Astrocyte (in vitro differentiated cells and primary cell): ENCODE data around the gene CSF2. TPM values are rescaled to one million over a fixed set of nuclear protein-coding genes. Genes with fewer than 3 reads are reported as not detected.

Source experiments
- DNase-seq: peaks from one replicate; pipeline ENCODE4 v3.0.0-alpha.2; 2010; ENCODE audit warnings: low read depth
- FAIRE-seq: peaks from 2 replicates; lab custom pipeline; 2011; peaks lifted over from hg19 to GRCh38; lab: Jason Lieb, UNC
- H2AFZ ChIP-seq: 2 replicates; pipeline ENCODE4 v1.6.0; 2012; ENCODE audit warnings: low read depth, low read length, inconsistent platforms
- H3K27ac ChIP-seq: 2 replicates; pipeline ENCODE4 v1.5.1; 2011; ENCODE audit warnings: low read depth, low read length, inconsistent platforms
- H3K27me3 ChIP-seq: 2 replicates; pipeline ENCODE4 v1.6.0; 2011; ENCODE audit warnings: low read length, inconsistent platforms; ENCODE audit not compliant: insufficient read depth
- H3K36me3 ChIP-seq: 2 replicates; pipeline ENCODE4 v1.5.1; 2011; ENCODE audit warnings: low read length, inconsistent platforms; ENCODE audit not compliant: insufficient read depth
- H3K4me1 ChIP-seq: 2 replicates; pipeline ENCODE4 v1.5.1; 2011; ENCODE audit warnings: low read length, inconsistent platforms; ENCODE audit not compliant: insufficient read depth
- H3K4me2 ChIP-seq: 2 replicates; pipeline ENCODE4 v1.6.0; 2012; ENCODE audit warnings: low read length, inconsistent platforms
- H3K4me3 ChIP-seq: 2 replicates; pipeline ENCODE4 v1.5.1; 2011; ENCODE audit warnings: low read depth, mild to moderate bottlenecking, low read length, inconsistent platforms; ENCODE audit not compliant: insufficient read depth
- H3K79me2 ChIP-seq: 2 replicates; pipeline ENCODE4 v1.6.0; 2012; ENCODE audit warnings: mild to moderate bottlenecking, low read length, inconsistent platforms; ENCODE audit not compliant: insufficient read depth
- H3K9ac ChIP-seq: 2 replicates; pipeline ENCODE4 v1.6.0; 2012; ENCODE audit warnings: mild to moderate bottlenecking, low read length, inconsistent platforms
- H3K9me3 ChIP-seq: 2 replicates; pipeline ENCODE4 v1.5.1; 2012; ENCODE audit warnings: low read depth, mild to moderate bottlenecking, low read length, inconsistent platforms; ENCODE audit not compliant: insufficient read depth
- H4K20me1 ChIP-seq: 2 replicates; pipeline ENCODE4 v1.6.0; 2012; ENCODE audit warnings: low read length, inconsistent platforms; ENCODE audit not compliant: insufficient read depth
- H3K27ac Mint-ChIP-seq: one replicate; pipeline ENCODE4 v1.8.0; 2021; ENCODE audit warnings: mild to moderate bottlenecking, mixed read lengths; ENCODE audit not compliant: unreplicated experiment
- H3K27me3 Mint-ChIP-seq: one replicate; pipeline ENCODE4 v1.8.0; 2021; ENCODE audit warnings: low read depth, mixed read lengths; ENCODE audit not compliant: unreplicated experiment
- H3K36me3 Mint-ChIP-seq: one replicate; pipeline ENCODE4 v1.8.0; 2021; ENCODE audit warnings: low read depth, mixed read lengths; ENCODE audit not compliant: unreplicated experiment
- H3K4me1 Mint-ChIP-seq: one replicate; pipeline ENCODE4 v1.8.0; 2021; ENCODE audit warnings: low read depth, mixed read lengths; ENCODE audit not compliant: unreplicated experiment
- H3K4me3 Mint-ChIP-seq: one replicate; pipeline ENCODE4 v1.8.0; 2021; ENCODE audit warnings: mild to moderate bottlenecking, moderate library complexity, mixed read lengths; ENCODE audit not compliant: unreplicated experiment
- H3K9me3 Mint-ChIP-seq: one replicate; pipeline ENCODE4 v1.8.0; 2021; ENCODE audit warnings: mild to moderate bottlenecking, mixed read lengths; ENCODE audit not compliant: unreplicated experiment
- EZH2 ChIP-seq: IDR thresholded peaks from 2 replicates; pipeline ENCODE4 v1.6.1; 2012; ENCODE audit warnings: mild to moderate bottlenecking, low read length, inconsistent platforms; ENCODE audit not compliant: insufficient read depth
- total RNA-seq: library from RNA; stranded (reverse); gene quantifications from 2 replicates; pipeline ENCODE4 v1.2.1, GENCODE V29; 2021
- TF ChIP-seq, protein P1 (sequence below): IDR thresholded peaks from 2 replicates; pipeline ENCODE4 v1.5.1; 2011; ENCODE audit warnings: low read depth, mild to moderate bottlenecking, inconsistent platforms, low read length, moderate library complexity; ENCODE audit not compliant: insufficient read depth

The CSF2 gene
- total RNA-seq, 1 donor from 2014 or later = not detected

- Histone ChIP-seq H2AFZ (no peak overlapping the region), H3K27ac (no peak overlapping the region), H3K4me1 (no peaks in the 10 kb centered on the region), H3K9me3 (no peaks in the 10 kb centered on the region), H4K20me1 (no peaks in the 10 kb centered on the region), H3K4me2 (no peak overlapping the region), H3K27me3 (no peaks in the 10 kb centered on the region), H3K36me3 (no peaks in the 10 kb centered on the region), H3K9ac (no peak overlapping the region), H3K79me2 (no peaks in the 10 kb centered on the region), H3K4me3 (no peak overlapping the region)
- H3K27ac Mint-ChIP-seq = no peak overlapping the region
- no peak overlapping the region for H3K4me3 Mint-ChIP-seq
- peaks cover 32% of the 10 kb centered on the region for H3K27me3 Mint-ChIP-seq
- peaks cover 1% of the 10 kb centered on the region for H3K4me1 Mint-ChIP-seq
- DNase-seq (no peak), FAIRE-seq (no peak)
- no peak for TF ChIP-seq EZH2
- TF ChIP-seq, protein P1, sequence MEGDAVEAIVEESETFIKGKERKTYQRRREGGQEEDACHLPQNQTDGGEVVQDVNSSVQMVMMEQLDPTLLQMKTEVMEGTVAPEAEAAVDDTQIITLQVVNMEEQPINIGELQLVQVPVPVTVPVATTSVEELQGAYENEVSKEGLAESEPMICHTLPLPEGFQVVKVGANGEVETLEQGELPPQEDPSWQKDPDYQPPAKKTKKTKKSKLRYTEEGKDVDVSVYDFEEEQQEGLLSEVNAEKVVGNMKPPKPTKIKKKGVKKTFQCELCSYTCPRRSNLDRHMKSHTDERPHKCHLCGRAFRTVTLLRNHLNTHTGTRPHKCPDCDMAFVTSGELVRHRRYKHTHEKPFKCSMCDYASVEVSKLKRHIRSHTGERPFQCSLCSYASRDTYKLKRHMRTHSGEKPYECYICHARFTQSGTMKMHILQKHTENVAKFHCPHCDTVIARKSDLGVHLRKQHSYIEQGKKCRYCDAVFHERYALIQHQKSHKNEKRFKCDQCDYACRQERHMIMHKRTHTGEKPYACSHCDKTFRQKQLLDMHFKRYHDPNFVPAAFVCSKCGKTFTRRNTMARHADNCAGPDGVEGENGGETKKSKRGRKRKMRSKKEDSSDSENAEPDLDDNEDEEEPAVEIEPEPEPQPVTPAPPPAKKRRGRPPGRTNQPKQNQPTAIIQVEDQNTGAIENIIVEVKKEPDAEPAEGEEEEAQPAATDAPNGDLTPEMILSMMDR = no peak
- H3K36me3 Mint-ChIP-seq = peaks cover 6% of the 10 kb centered on the region
- no peaks in the 10 kb centered on the region for H3K9me3 Mint-ChIP-seq
Observed at GRCh38 chr5:132079619-132080018, 6.0 kb downstream of the CSF2 start.

DNA sequence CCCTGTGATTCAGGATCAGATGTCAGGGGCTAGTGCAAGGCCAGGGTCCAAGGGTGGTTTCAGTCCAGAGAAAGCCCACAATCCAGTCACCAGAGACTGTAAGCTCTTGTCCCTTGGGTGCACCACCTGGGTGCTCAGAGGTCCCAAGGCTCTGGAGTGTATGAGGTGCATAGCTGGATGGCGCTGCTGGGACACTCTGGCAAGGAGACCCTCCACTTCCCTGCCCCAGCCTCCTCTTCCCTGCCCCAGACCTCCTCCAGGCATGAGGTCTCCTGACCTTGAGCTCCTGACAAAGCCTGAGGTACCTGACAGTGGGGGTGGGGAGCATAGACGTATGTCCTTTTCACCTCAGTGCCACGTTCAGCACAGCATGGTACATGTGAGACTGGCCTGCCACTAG is 7.0 kb downstream of the CSF2 start:
- Histone ChIP-seq H3K79me2 (no peaks in the 10 kb centered on the region), H3K4me3 (no peak overlapping the region), H3K27me3 (no peaks in the 10 kb centered on the region), H3K4me1 (peaks cover 2% of the 10 kb centered on the region), H3K27ac (no peak overlapping the region), H3K4me2 (no peak overlapping the region), H4K20me1 (no peaks in the 10 kb centered on the region), H3K36me3 (no peaks in the 10 kb centered on the region), H3K9ac (no peak overlapping the region), H2AFZ (no peak overlapping the region), H3K9me3 (no peaks in the 10 kb centered on the region)
- no peak for TF ChIP-seq EZH2
- TF ChIP-seq, protein P1 = no peak
- no peak for DNase-seq
- Mint-ChIP-seq H3K27me3 (peaks cover 32% of the 10 kb centered on the region), H3K9me3 (no peaks in the 10 kb centered on the region), H3K4me3 (no peak overlapping the region), H3K36me3 (peaks cover 6% of the 10 kb centered on the region), H3K4me1 (peaks cover 3% of the 10 kb centered on the region), H3K27ac (no peak overlapping the region)
- no peak for FAIRE-seq

- Histone ChIP-seq H4K20me1 (no peaks in the 10 kb centered on the region), H3K9ac (no peak overlapping the region), H3K4me1 (peaks cover 11% of the 10 kb centered on the region), H3K9me3 (no peaks in the 10 kb centered on the region), H3K4me3 (no peak overlapping the region), H3K4me2 (no peak overlapping the region), H3K36me3 (no peaks in the 10 kb centered on the region), H3K27ac (no peak overlapping the region), H3K79me2 (no peaks in the 10 kb centered on the region), H2AFZ (no peak overlapping the region), H3K27me3 (no peaks in the 10 kb centered on the region)
- Mint-ChIP-seq H3K9me3 (no peaks in the 10 kb centered on the region), H3K27ac (peak overlapping the region; percentile 12), H3K36me3 (peaks cover 6% of the 10 kb centered on the region), H3K4me1 (peaks cover 9% of the 10 kb centered on the region), H3K27me3 (peaks cover 32% of the 10 kb centered on the region), H3K4me3 (no peak overlapping the region)
- FAIRE-seq (no peak), DNase-seq (no peak)
- TF ChIP-seq, protein P1 = no peak
- TF ChIP-seq EZH2 = no peak
Observed at GRCh38 chr5:132081458-132081857, 7.9 kb downstream of the CSF2 start.
